ENCODE results near the gene CRELD2. TPM values are rescaled to one million over a fixed set of nuclear protein-coding genes. Genes with fewer than 3 reads are reported as not detected.
A peak's percentile ranks its signal among the peaks of the same experiment; 100 is the strongest.

CRELD2 gene
- total and polyA plus RNA-seq, 2 of the 8 experiments (the other 6 are each of a cell fraction or from before 2014, with no cell fraction given) = 24.5 to 36.6 TPM

GRCh38 chr22:49975543-49976389 is 57.3 kb downstream of the CRELD2 start:
- Histone ChIP-seq H3K4ac (replicated peaks; ENCODE audit: insufficient read length, low read depth, low read length) (no peak overlapping the region), H4K91ac (replicated peaks; ENCODE audit: insufficient read length, low read length) (peak overlapping the region; percentile 85), H2BK5ac (ENCODE audit: low read depth, low read length) (no peak overlapping the region), H3K9me3 (ENCODE audit: insufficient read depth in 2 of 2, low read depth in 1 of 2, low read length in 1 of 2) (no peaks in the 10 kb centered on the region), H3K9ac (replicated peaks in 1 of 4; ENCODE audit: extremely low read depth in 1 of 4, low read depth in 3 of 4, low read length in 3 of 4) (no peak overlapping the region), H4K20me1 (replicated peaks in 1 of 2; ENCODE audit: control insufficient read depth in 1 of 2, insufficient read depth in 2 of 2, low read length in 2 of 2) (peaks cover 0 to 15% of the 10 kb centered on the region in 2 experiments), H3K79me2 (ENCODE audit: control insufficient read depth in 1 of 2, insufficient read depth in 2 of 2, low read length in 2 of 2) (no peaks in the 10 kb centered on the region), H3K23ac (ENCODE audit: insufficient read length) (no peak overlapping the region), H3K36me3 (ENCODE audit: control insufficient read depth in 2 of 4, insufficient read depth in 4 of 4, low read length in 3 of 4) (no peaks in the 10 kb centered on the region; a peak in 1 of 8 replicates), H2BK20ac (ENCODE audit: low read length) (no peak overlapping the region), H2BK15ac (ENCODE audit: low read length) (no peak overlapping the region; the same call in 1 of the 2 replicates), H3K14ac (ENCODE audit: insufficient read length) (no peak overlapping the region), H3K79me1 (ENCODE audit: low read depth, low read length) (peaks cover 6% of the 10 kb centered on the region), H3K18ac (ENCODE audit: extremely low read depth, low read length) (no peak overlapping the region), H3K56ac (replicated peaks; ENCODE audit: insufficient read length, low read depth, low read length) (peak overlapping the region; percentile 100), H3K4me1 (replicated peaks in 1 of 4; ENCODE audit: control insufficient read depth in 3 of 4, insufficient read depth in 4 of 4, low read length in 3 of 4) (peaks cover 0 to 9% (median 3%) of the 10 kb centered on the region in 4 experiments; a peak in 3 of 7 replicates), H4K8ac (ENCODE audit: extremely low read depth, insufficient read depth, low read length) (no peak overlapping the region), H4K5ac (ENCODE audit: insufficient read length, low read depth, low read length) (no peak overlapping the region), H3K4me3 (ENCODE audit: extremely low read depth in 1 of 4, insufficient read depth in 2 of 4, low read depth in 3 of 4, low read length in 4 of 4) (no peak overlapping the region), H2AK5ac (ENCODE audit: low read depth, low read length) (peak overlapping the region; percentile 47; the same call in 1 of the 2 replicates), H2AFZ (ENCODE audit: low read length) (no peak overlapping the region), H3K27ac (ENCODE audit: low read depth, low read length) (no peak overlapping the region), H3K23me2 (ENCODE audit: low read depth, low read length) (peaks cover 24% of the 10 kb centered on the region), H3K4me2 (ENCODE audit: insufficient read depth in 1 of 2, low read depth in 2 of 2, low read length in 2 of 2) (no peak overlapping the region), H3K27me3 (replicated peaks in 1 of 4; ENCODE audit: control insufficient read depth in 3 of 4, extremely low read depth in 1 of 4, insufficient read depth in 3 of 4, low read length in 3 of 4) (peaks cover 6 to 26% (median 22%) of the 10 kb centered on the region in 4 experiments), H2BK12ac (ENCODE audit: low read depth, low read length) (peak overlapping the region; percentile 51), H2BK120ac (replicated peaks; ENCODE audit: low read depth, low read length) (no peak overlapping the region)
- 67% methylated on average over 14 of the region's 17 CpGs; no CpG with 5 or more reads in 1 of the 2 experiments for WGBS, 2 experiments (ENCODE audit: extremely low coverage in 1 of 2, insufficient coverage in 1 of 2, insufficient read length in 1 of 2, insufficient replicate concordance in 2 of 2, low coverage in 1 of 2, low lambda C conversion rate in 2 of 2, missing lambda C conversion rate in 1 of 2)
- TF ChIP-seq CTBP2 (IDR thresholded peaks at IDR 0.05; ENCODE audit: borderline replicate concordance, insufficient read depth, insufficient read length, low read length) (no peak), CBX8 (IDR thresholded peaks at IDR 0.05; ENCODE audit: borderline replicate concordance, low read depth, low read length) (no peak), HDAC6 (IDR thresholded peaks at IDR 0.05; ENCODE audit: low read depth, low read length) (no peak), KDM4A (IDR thresholded peaks at IDR 0.05; ENCODE audit: low read depth, low read length, severe bottlenecking) (no peak), EZH2 (IDR thresholded peaks at IDR 0.05; ENCODE audit: low read depth, low read length, severe bottlenecking) (no peak), KDM5A (IDR thresholded peaks at IDR 0.05; ENCODE audit: low read length) (no peak), ASH2L (IDR thresholded peaks at IDR 0.05; ENCODE audit: low read length) (no peak)
- DNase-seq (ENCODE audit: low read depth in 1 of 2, low spot score in 2 of 2) = peak in 1 of 2 experiments; percentile 54
- CTCF ChIA-PET (ENCODE audit: partially characterized antibody) = interaction anchor here (0.8 to 1.8 kb wide), 4 partner anchors 19 to 42 kb away, joined by 3 to 13 read pairs (median 4); no protein-coding TSS in a partner anchor
- POLR2A ChIA-PET (ENCODE audit: partially characterized antibody) = no interaction called here
- FAIRE-seq = no peak
